ENCODE results near the gene DAB1.
"Not testable (repeated sequence)": the region's sequence is repeated elsewhere in the genome, so short reads cannot be mapped to it uniquely, and the experiment has no call there.

DAB1 gene

GRCh38 chr1:57087660-57088059 lies 336.2 kb downstream of the DAB1 start:
- H3K9me3 Mint-ChIP-seq; H3K36me3 Mint-ChIP-seq (ENCODE audit: low read depth); DNase-seq (ENCODE audit: low spot score); H3K27me3 Mint-ChIP-seq (ENCODE audit: low read depth); H3K4me3 Mint-ChIP-seq; H3K4me1 Mint-ChIP-seq (ENCODE audit: low read depth); H3K27ac Mint-ChIP-seq: not testable (repeated sequence)

GRCh38 chr1:57086154-57086553 lies 337.7 kb downstream of the DAB1 start:
- DNase-seq (ENCODE audit: low spot score) = no peak
- H3K36me3 Mint-ChIP-seq (ENCODE audit: low read depth) = no peaks in the 10 kb centered on the region
- H3K27me3 Mint-ChIP-seq (ENCODE audit: low read depth) = no peaks in the 10 kb centered on the region
- no peaks in the 10 kb centered on the region for H3K4me1 Mint-ChIP-seq (ENCODE audit: low read depth)
- no peak overlapping the region for H3K4me3 Mint-ChIP-seq
- H3K9me3 Mint-ChIP-seq = no peaks in the 10 kb centered on the region
- no peak overlapping the region for H3K27ac Mint-ChIP-seq

- no peak overlapping the region for H3K27ac Mint-ChIP-seq
Observed at GRCh38 chr1:57084701-57085100, 339.2 kb downstream of the DAB1 start.

GRCh38 chr1:57082711-57083439 lies 341.0 kb downstream of the DAB1 start:
- Mint-ChIP-seq H3K27ac (no peak overlapping the region), H3K4me3 (no peak overlapping the region), H3K27me3 (ENCODE audit: low read depth) (no peaks in the 10 kb centered on the region), H3K4me1 (ENCODE audit: low read depth) (no peaks in the 10 kb centered on the region), H3K36me3 (ENCODE audit: low read depth) (no peaks in the 10 kb centered on the region), H3K9me3 (no peaks in the 10 kb centered on the region)
- no peak for DNase-seq (ENCODE audit: low spot score)

More at GRCh38 chr1:57084701-57085100, 339.2 kb downstream of the DAB1 start:
- Mint-ChIP-seq H3K4me3 (no peak overlapping the region), H3K9me3 (no peaks in the 10 kb centered on the region), H3K27me3 (ENCODE audit: low read depth) (no peaks in the 10 kb centered on the region), H3K4me1 (ENCODE audit: low read depth) (no peaks in the 10 kb centered on the region), H3K36me3 (ENCODE audit: low read depth) (no peaks in the 10 kb centered on the region)
- DNase-seq (ENCODE audit: low spot score) = no peak

GRCh38 chr1:57079454-57080157 lies 344.3 kb downstream of the DAB1 start:
- Mint-ChIP-seq H3K9me3 (no peaks in the 10 kb centered on the region), H3K4me3 (no peak overlapping the region), H3K27ac (no peak overlapping the region), H3K36me3 (ENCODE audit: low read depth) (no peaks in the 10 kb centered on the region), H3K4me1 (ENCODE audit: low read depth) (no peaks in the 10 kb centered on the region), H3K27me3 (ENCODE audit: low read depth) (no peaks in the 10 kb centered on the region)
- DNase-seq (ENCODE audit: low spot score) = no peak

- no peaks in the 10 kb centered on the region for H3K4me1 Mint-ChIP-seq (ENCODE audit: low read depth)
- no peak overlapping the region for H3K4me3 Mint-ChIP-seq
- H3K36me3 Mint-ChIP-seq (ENCODE audit: low read depth) = no peaks in the 10 kb centered on the region
- no peak overlapping the region for H3K27ac Mint-ChIP-seq
- DNase-seq (ENCODE audit: low spot score) = no peak
- no peaks in the 10 kb centered on the region for H3K27me3 Mint-ChIP-seq (ENCODE audit: low read depth)
- H3K9me3 Mint-ChIP-seq = no peaks in the 10 kb centered on the region
Observed at GRCh38 chr1:57072401-57073110, 351.3 kb downstream of the DAB1 start.

GRCh38 chr1:57067863-57068262 lies 356.0 kb downstream of the DAB1 start:
- no peak for DNase-seq (ENCODE audit: low spot score)
- Mint-ChIP-seq H3K27ac (no peak overlapping the region), H3K36me3 (ENCODE audit: low read depth) (no peaks in the 10 kb centered on the region)

GRCh38 chr1:57066980-57067610 lies 356.8 kb downstream of the DAB1 start:
- Mint-ChIP-seq H3K9me3 (no peaks in the 10 kb centered on the region), H3K27ac (no peak overlapping the region), H3K36me3 (ENCODE audit: low read depth) (no peaks in the 10 kb centered on the region), H3K27me3 (ENCODE audit: low read depth) (no peaks in the 10 kb centered on the region), H3K4me3 (no peak overlapping the region), H3K4me1 (ENCODE audit: low read depth) (no peaks in the 10 kb centered on the region)
- no peak for DNase-seq (ENCODE audit: low spot score)

More at GRCh38 chr1:57067863-57068262, 356.0 kb downstream of the DAB1 start:
- Mint-ChIP-seq H3K27me3 (ENCODE audit: low read depth) (no peaks in the 10 kb centered on the region), H3K4me1 (ENCODE audit: low read depth) (no peaks in the 10 kb centered on the region), H3K9me3 (no peaks in the 10 kb centered on the region), H3K4me3 (no peak overlapping the region)

GRCh38 chr1:57065442-57065841 lies 358.4 kb downstream of the DAB1 start:
- H3K27me3 Mint-ChIP-seq (ENCODE audit: low read depth) = no peaks in the 10 kb centered on the region
- H3K4me1 Mint-ChIP-seq (ENCODE audit: low read depth) = no peaks in the 10 kb centered on the region
- no peak for DNase-seq (ENCODE audit: low spot score)
- H3K27ac Mint-ChIP-seq = no peak overlapping the region
- no peaks in the 10 kb centered on the region for H3K9me3 Mint-ChIP-seq
- no peaks in the 10 kb centered on the region for H3K36me3 Mint-ChIP-seq (ENCODE audit: low read depth)
- no peak overlapping the region for H3K4me3 Mint-ChIP-seq

GRCh38 chr1:57064379-57065140 lies 359.3 kb downstream of the DAB1 start:
- no peak overlapping the region for H3K27ac Mint-ChIP-seq
- H3K9me3 Mint-ChIP-seq = no peaks in the 10 kb centered on the region
- H3K4me3 Mint-ChIP-seq = no peak overlapping the region
- no peaks in the 10 kb centered on the region for H3K36me3 Mint-ChIP-seq (ENCODE audit: low read depth)
- H3K27me3 Mint-ChIP-seq (ENCODE audit: low read depth) = no peaks in the 10 kb centered on the region
- DNase-seq (ENCODE audit: low spot score) = no peak
- H3K4me1 Mint-ChIP-seq (ENCODE audit: low read depth) = no peaks in the 10 kb centered on the region

- Mint-ChIP-seq H3K36me3 (ENCODE audit: low read depth) (no peaks in the 10 kb centered on the region), H3K27ac (no peak overlapping the region), H3K4me3 (no peak overlapping the region), H3K4me1 (ENCODE audit: low read depth) (no peaks in the 10 kb centered on the region), H3K27me3 (ENCODE audit: low read depth) (no peaks in the 10 kb centered on the region), H3K9me3 (no peaks in the 10 kb centered on the region)
- no peak for DNase-seq (ENCODE audit: low spot score)
Observed at GRCh38 chr1:57063406-57064125, 360.3 kb downstream of the DAB1 start.

- Mint-ChIP-seq H3K4me3 (no peak overlapping the region), H3K36me3 (ENCODE audit: low read depth) (no peaks in the 10 kb centered on the region), H3K9me3 (no peaks in the 10 kb centered on the region), H3K27me3 (ENCODE audit: low read depth) (no peaks in the 10 kb centered on the region), H3K27ac (no peak overlapping the region), H3K4me1 (ENCODE audit: low read depth) (no peaks in the 10 kb centered on the region)
- DNase-seq (ENCODE audit: low spot score) = no peak
Observed at GRCh38 chr1:57061369-57061768, 362.5 kb downstream of the DAB1 start.

GRCh38 chr1:57060451-57060850 lies 363.4 kb downstream of the DAB1 start:
- no peaks in the 10 kb centered on the region for H3K36me3 Mint-ChIP-seq (ENCODE audit: low read depth)

More at GRCh38 chr1:57060451-57060850, 363.4 kb downstream of the DAB1 start:
- Mint-ChIP-seq H3K9me3 (no peaks in the 10 kb centered on the region), H3K4me3 (no peak overlapping the region), H3K27ac (no peak overlapping the region), H3K4me1 (ENCODE audit: low read depth) (no peaks in the 10 kb centered on the region), H3K27me3 (ENCODE audit: low read depth) (no peaks in the 10 kb centered on the region)
- no peak for DNase-seq (ENCODE audit: low spot score)

All from T-helper 2 cell treated with Interferon-gamma antibody and Interleukin-4, amounts not matched to agents 5 μg/mL and 100 μg/mL, for 36 hours (primary cell).